ENCODE data around the gene GGNBP2. TPM values are rescaled to one million over a fixed set of nuclear protein-coding genes. Genes with fewer than 3 reads are reported as not detected.

Gene GGNBP2
- 54.4 to 68.7 TPM (median 62.3 TPM) in 5 replicates for total RNA-seq (2022; extraction: Qiagen RNA extraction)

GRCh38 chr17:36544307-36545076 lies at the start of gene GGNBP2:
Gene GGNBP2 (plus strand): TSS chr17:36544919. CDS start chr17:36545725, 806 bp downstream.

GRCh38 chr17:36534840-36535668 lies 9.7 kb upstream of the GGNBP2 start, which contains the start of the genes MYO19 and PIGW:
Gene MYO19 (minus strand): TSS chr17:36534868. CDS start chr17:36532538, 2,330 bp downstream.
Gene PIGW (plus strand): TSS chr17:36534987. CDS start chr17:36537102, 2,115 bp downstream.

GRCh38 chr17:36591434-36592315 lies 47.0 kb downstream of the GGNBP2 start, which contains the start of gene DHRS11:
Gene DHRS11 (plus strand): TSS chr17:36591879. CDS start chr17:36592010, 131 bp downstream.

GRCh38 chr17:36601303-36602029 lies 56.7 kb downstream of the GGNBP2 start, which contains the start of gene MRM1:
Gene MRM1 (plus strand): TSS chr17:36601583. CDS start chr17:36601811, 228 bp downstream.

Other genes starting within 250 kb of the GGNBP2 start
- gene TBC1D3G, start 221.0 kb upstream of the GGNBP2 start, total RNA-seq (2022; extraction: Qiagen RNA extraction): not detected in 5 replicates
- not detected in 5 replicates for gene TBC1D3H, start 156.5 kb upstream of the GGNBP2 start, total RNA-seq (2022; extraction: Qiagen RNA extraction)
- gene ZNHIT3, start 58.2 kb upstream of the GGNBP2 start, total RNA-seq (2022; extraction: Qiagen RNA extraction): 81.1 to 88.2 TPM (median 82.9 TPM) in 5 replicates
- 52.3 to 68.3 TPM (median 60.5 TPM) in 5 replicates for gene MYO19, start 10.1 kb upstream of the GGNBP2 start, total RNA-seq (2022; extraction: Qiagen RNA extraction)
- 22.8 to 30.4 TPM (median 25.1 TPM) in 5 replicates for gene PIGW, start 9.9 kb upstream of the GGNBP2 start, total RNA-seq (2022; extraction: Qiagen RNA extraction)
- 5.4 to 10.6 TPM (median 8.8 TPM) in 5 replicates for gene DHRS11, start 47.0 kb downstream of the GGNBP2 start, total RNA-seq (2022; extraction: Qiagen RNA extraction)
- 14.1 to 20.5 TPM (median 19.6 TPM) in 5 replicates for gene MRM1, start 56.7 kb downstream of the GGNBP2 start, total RNA-seq (2022; extraction: Qiagen RNA extraction)

Measured in A549 treated with CORT108297 at 1 μM for 4 hours (cell line).